Activated CD4-positive, CD25-positive, alpha-beta regulatory T cell (primary cell): Measurements from ENCODE around the gene TTC23.
"Not testable (repeated sequence)": the region's sequence is repeated elsewhere in the genome, so short reads cannot be mapped to it uniquely, and the experiment has no call there.

Experiments used
- DNase-seq, 4 experiments: peaks; one replicate each; lab custom pipeline; 2025; lab: John Stamatoyannopoulos, UW

Gene TTC23

GRCh38 chr15:99120050-99120777 lies 129.2 kb downstream of the TTC23 start:
- no peak for DNase-seq

GRCh38 chr15:99118801-99119546 lies 130.4 kb downstream of the TTC23 start:
- DNase-seq, result no peak

- DNase-seq, result no peak
These were observed 131.1 kb downstream of the TTC23 start for GRCh38 chr15:99118258-99118632.

- no peak for DNase-seq
These were observed 131.7 kb downstream of the TTC23 start for GRCh38 chr15:99117563-99118257.

- no peak for DNase-seq
These were observed 132.3 kb downstream of the TTC23 start for GRCh38 chr15:99117111-99117510.

GRCh38 chr15:99115300-99116215 lies 133.8 kb downstream of the TTC23 start:
- DNase-seq, result no peak

- DNase-seq, result no peak
These were observed 134.7 kb downstream of the TTC23 start for GRCh38 chr15:99114511-99115299.

- DNase-seq, result no peak
These were observed 135.7 kb downstream of the TTC23 start for GRCh38 chr15:99113547-99114271.

- DNase-seq, result not testable (repeated sequence)
These were observed 137.7 kb downstream of the TTC23 start for GRCh38 chr15:99111641-99112040.

- DNase-seq, result no peak
These were observed 138.6 kb downstream of the TTC23 start for GRCh38 chr15:99110581-99111320.

- no peak for DNase-seq
These were observed 139.3 kb downstream of the TTC23 start for GRCh38 chr15:99110093-99110492.

- DNase-seq, result no peak
These were observed 139.8 kb downstream of the TTC23 start for GRCh38 chr15:99109555-99110021.

- DNase-seq, result no peak
These were observed 140.4 kb downstream of the TTC23 start for GRCh38 chr15:99108993-99109392.

- no peak for DNase-seq
These were observed 142.8 kb downstream of the TTC23 start for GRCh38 chr15:99106417-99107220.

GRCh38 chr15:99105514-99106341 lies 143.7 kb downstream of the TTC23 start:
- no peak for DNase-seq

- no peak for DNase-seq
These were observed 144.4 kb downstream of the TTC23 start, which contains the start of gene SYNM for GRCh38 chr15:99104788-99105513. Gene SYNM (plus strand): TSS chr15:99105080. CDS start chr15:99105200, 120 bp downstream.

- DNase-seq, result no peak
These were observed 146.1 kb downstream of the TTC23 start for GRCh38 chr15:99103279-99103678.
